DOHH2 (cell line): ENCODE results near the gene RABGAP1L.

ENCODE experiments used
- H3F3A ChIP-seq: fragments of 200-600 bp; sonication (generic), shearing (Covaris generic); 2 replicates; pipeline ENCODE4 v1.6.0; 2016; ENCODE audit warnings: antibody characterized with exemption, mild to moderate bottlenecking; ENCODE audit not compliant: control insufficient read depth, insufficient read depth
- H3K27ac ChIP-seq: fragments of 200-600 bp; sonication (generic); 2 replicates; pipeline ENCODE4 v1.5.1; 2014; ENCODE audit warnings: low read depth, mild to moderate bottlenecking, low read length, moderate library complexity
- H3K27me3 ChIP-seq: fragments of 200-600 bp; sonication (generic); 2 replicates; pipeline ENCODE4 v1.6.1; 2014; ENCODE audit warnings: mild to moderate bottlenecking, low read length, mixed read lengths; ENCODE audit not compliant: control insufficient read depth
- H3K36me3 ChIP-seq: fragments of 200-600 bp; sonication (generic); 2 replicates; pipeline ENCODE4 v1.6.1; 2014; ENCODE audit warnings: mild to moderate bottlenecking, low read length, moderate library complexity, mixed read lengths; ENCODE audit not compliant: control insufficient read depth
- H3K4me1 ChIP-seq: fragments of 200-600 bp; sonication (generic); 2 replicates; pipeline ENCODE4 v1.6.1; 2014; ENCODE audit warnings: mild to moderate bottlenecking, low read length, mixed read lengths; ENCODE audit not compliant: control insufficient read depth
- H3K4me2 ChIP-seq: fragments of 200-600 bp; sonication (generic); 2 replicates; pipeline ENCODE4 v1.6.0; 2014; ENCODE audit warnings: mild to moderate bottlenecking, low read length, moderate library complexity
- H3K4me3 ChIP-seq: fragments of 200-600 bp; sonication (generic); 2 replicates; pipeline ENCODE4 v1.5.1; 2014; ENCODE audit warnings: mild to moderate bottlenecking, low read length, mixed read lengths
- H3K79me2 ChIP-seq: fragments of 200-600 bp; sonication (generic); 2 replicates; pipeline ENCODE4 v1.6.1; 2014; ENCODE audit warnings: mild to moderate bottlenecking, low read length, mixed read lengths; ENCODE audit not compliant: control insufficient read depth
- H3K9me2 ChIP-seq: fragments of 200-600 bp; sonication (generic); replicated peaks from 2 replicates; pipeline ENCODE4 v1.6.1; 2014; ENCODE audit warnings: mild to moderate bottlenecking, low read length, mixed read lengths; ENCODE audit not compliant: control insufficient read depth
- H3K9me3 ChIP-seq: fragments of 200-600 bp; sonication (generic); 2 replicates; pipeline ENCODE4 v1.6.1; 2014; ENCODE audit warnings: antibody characterized with exemption, low read length, mixed read lengths; ENCODE audit not compliant: control insufficient read depth, insufficient read depth
- H4K20me1 ChIP-seq: fragments of 200-600 bp; sonication (generic); 2 replicates; pipeline ENCODE4 v1.6.0; 2014; ENCODE audit warnings: low read depth, mild to moderate bottlenecking, antibody characterized with exemption, low read length, moderate library complexity; ENCODE audit not compliant: control insufficient read depth, insufficient read depth
- EZH2phosphoT487 ChIP-seq: fragments of 200-600 bp; sonication (generic); IDR thresholded peaks from 2 replicates; pipeline ENCODE4 v1.6.1; 2017; ENCODE audit warnings: borderline replicate concordance, mild to moderate bottlenecking, antibody characterized with exemption, low read length, moderate library complexity, mixed read lengths
- TF ChIP-seq, protein P1 (sequence below): fragments of 200-600 bp; sonication (generic); IDR thresholded peaks from one replicate; pipeline ENCODE4 v1.5.1; 2014; ENCODE audit warnings: antibody characterized with exemption, mild to moderate bottlenecking, low read depth, low read length; ENCODE audit not compliant: poor library complexity, severe bottlenecking

Gene RABGAP1L

DNA sequence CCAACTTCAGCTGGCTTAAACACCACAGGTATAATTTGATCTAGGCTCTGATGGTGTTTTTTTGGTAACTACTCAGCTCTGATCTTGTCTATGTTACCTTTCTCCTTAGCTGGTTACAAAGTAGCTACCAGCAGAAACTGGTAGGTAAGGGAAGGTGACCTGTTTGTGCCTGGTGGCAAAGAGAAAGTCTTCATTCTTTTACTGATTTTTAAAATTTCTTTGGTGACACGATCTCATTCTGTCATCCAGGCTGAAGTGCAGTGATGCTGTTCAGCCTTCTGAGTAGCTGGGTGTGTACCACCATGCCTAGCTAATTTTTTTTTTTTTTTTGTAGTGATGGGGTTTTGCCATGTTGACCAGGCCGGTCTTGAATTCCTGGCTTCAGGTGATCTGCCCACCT is 62.4 kb downstream of the RABGAP1L start:
- Histone ChIP-seq H3K27ac (no peak overlapping the region), H3K9me2 (no peaks in the 10 kb centered on the region), H3K79me2 (peaks cover 28% of the 10 kb centered on the region), H3K27me3 (no peaks in the 10 kb centered on the region), H3K4me1 (peaks cover 35% of the 10 kb centered on the region), H3K9me3 (no peaks in the 10 kb centered on the region; the same call in 1 of the 2 replicates), H3F3A (peaks cover 12% of the 10 kb centered on the region; the same call in 1 of the 2 replicates), H3K4me3 (no peak overlapping the region), H4K20me1 (peaks cover 13% of the 10 kb centered on the region; the same call in 1 of the 2 replicates), H3K4me2 (no peak overlapping the region), H3K36me3 (peaks cover 32% of the 10 kb centered on the region)
- TF ChIP-seq, protein P1, sequence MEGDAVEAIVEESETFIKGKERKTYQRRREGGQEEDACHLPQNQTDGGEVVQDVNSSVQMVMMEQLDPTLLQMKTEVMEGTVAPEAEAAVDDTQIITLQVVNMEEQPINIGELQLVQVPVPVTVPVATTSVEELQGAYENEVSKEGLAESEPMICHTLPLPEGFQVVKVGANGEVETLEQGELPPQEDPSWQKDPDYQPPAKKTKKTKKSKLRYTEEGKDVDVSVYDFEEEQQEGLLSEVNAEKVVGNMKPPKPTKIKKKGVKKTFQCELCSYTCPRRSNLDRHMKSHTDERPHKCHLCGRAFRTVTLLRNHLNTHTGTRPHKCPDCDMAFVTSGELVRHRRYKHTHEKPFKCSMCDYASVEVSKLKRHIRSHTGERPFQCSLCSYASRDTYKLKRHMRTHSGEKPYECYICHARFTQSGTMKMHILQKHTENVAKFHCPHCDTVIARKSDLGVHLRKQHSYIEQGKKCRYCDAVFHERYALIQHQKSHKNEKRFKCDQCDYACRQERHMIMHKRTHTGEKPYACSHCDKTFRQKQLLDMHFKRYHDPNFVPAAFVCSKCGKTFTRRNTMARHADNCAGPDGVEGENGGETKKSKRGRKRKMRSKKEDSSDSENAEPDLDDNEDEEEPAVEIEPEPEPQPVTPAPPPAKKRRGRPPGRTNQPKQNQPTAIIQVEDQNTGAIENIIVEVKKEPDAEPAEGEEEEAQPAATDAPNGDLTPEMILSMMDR: no peak
- no peak for TF ChIP-seq EZH2phosphoT487

DNA sequence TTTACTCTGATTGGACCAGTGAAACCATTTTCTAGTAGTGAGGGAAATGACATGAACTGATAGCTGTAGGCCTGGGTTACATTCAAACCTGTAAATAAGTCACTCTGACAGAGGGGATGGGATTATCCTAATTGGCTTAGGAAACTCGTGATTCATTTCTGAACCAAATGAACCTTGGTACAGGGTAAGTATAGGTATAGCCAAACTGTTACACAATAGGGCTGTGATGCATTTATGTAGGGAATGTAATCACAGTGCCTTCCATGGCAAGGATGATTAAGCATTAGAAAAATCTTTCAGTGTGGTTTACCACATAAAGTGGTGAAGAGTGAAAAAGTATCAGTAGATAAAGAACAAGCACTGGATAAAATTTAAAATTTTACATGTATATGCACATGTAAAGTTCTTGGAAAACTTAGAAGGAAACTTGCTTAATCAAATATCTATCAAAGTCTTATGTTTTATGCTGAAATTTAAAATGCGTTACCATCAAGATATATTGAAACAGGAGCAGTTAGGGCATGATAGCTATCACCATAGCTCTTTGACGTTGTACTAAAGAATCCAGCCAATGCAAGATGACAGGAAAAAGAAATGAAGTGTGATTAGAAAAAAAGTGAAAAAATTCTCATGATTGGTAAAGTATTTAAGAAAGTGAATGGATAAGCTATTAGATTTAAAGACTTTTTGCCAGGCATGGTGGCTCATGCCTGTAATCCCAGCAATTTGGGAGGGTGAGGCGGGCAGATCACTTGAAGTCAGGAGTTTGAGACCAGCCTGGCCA is 63.0 kb downstream of the RABGAP1L start:
- H3K4me1 ChIP-seq: peaks cover 29% of the 10 kb centered on the region
- no peak overlapping the region for H3K4me3 ChIP-seq
- H3K36me3 ChIP-seq: peaks cover 32% of the 10 kb centered on the region
- H3K27ac ChIP-seq: no peak overlapping the region
- H3F3A ChIP-seq: peaks cover 5% of the 10 kb centered on the region; the same call in 1 of the 2 replicates
- H3K27me3 ChIP-seq: no peaks in the 10 kb centered on the region
- no peak for TF ChIP-seq EZH2phosphoT487
- TF ChIP-seq, protein P1: no peak
- no peak overlapping the region for H3K4me2 ChIP-seq
- peaks cover 6% of the 10 kb centered on the region; the same call in 1 of the 2 replicates for H4K20me1 ChIP-seq
- no peaks in the 10 kb centered on the region for H3K9me2 ChIP-seq
- no peaks in the 10 kb centered on the region; the same call in 1 of the 2 replicates for H3K9me3 ChIP-seq
- H3K79me2 ChIP-seq: peaks cover 21% of the 10 kb centered on the region

DNA sequence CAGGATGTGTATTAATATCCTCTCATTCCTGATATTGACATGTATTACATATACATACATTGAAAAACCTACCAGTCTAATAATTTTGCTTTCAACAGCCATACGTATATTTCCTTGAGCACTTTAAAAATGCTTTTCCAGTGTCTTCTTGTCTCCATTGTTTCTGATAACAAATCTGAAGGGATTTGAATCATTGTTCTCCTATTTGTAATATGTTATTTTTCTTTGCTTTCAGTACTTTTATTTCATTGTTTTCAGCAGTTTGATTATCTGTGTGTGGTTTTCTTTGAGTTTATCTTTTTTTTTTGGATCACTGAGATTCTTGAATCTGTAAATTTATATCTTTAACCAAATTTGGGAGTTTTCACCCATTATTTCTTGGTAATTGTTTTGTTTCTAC is 65.3 kb downstream of the RABGAP1L start:
- Histone ChIP-seq H3K9me2 (no peaks in the 10 kb centered on the region), H3K4me2 (no peak overlapping the region), H3K79me2 (0 out of 2 replicates have a peak, but pooled peaks cover 5% of the 10 kb centered on the region), H3K27ac (no peak overlapping the region), H4K20me1 (no peaks in the 10 kb centered on the region), H3K9me3 (no peaks in the 10 kb centered on the region; the same call in 1 of the 2 replicates), H3K36me3 (peaks cover 46% of the 10 kb centered on the region), H3F3A (no peaks in the 10 kb centered on the region), H3K27me3 (no peaks in the 10 kb centered on the region), H3K4me3 (no peak overlapping the region), H3K4me1 (peaks cover 7% of the 10 kb centered on the region)
- TF ChIP-seq EZH2phosphoT487: no peak
- TF ChIP-seq, protein P1: no peak
